ENCODE data around the gene EPDR1.

DNA sequence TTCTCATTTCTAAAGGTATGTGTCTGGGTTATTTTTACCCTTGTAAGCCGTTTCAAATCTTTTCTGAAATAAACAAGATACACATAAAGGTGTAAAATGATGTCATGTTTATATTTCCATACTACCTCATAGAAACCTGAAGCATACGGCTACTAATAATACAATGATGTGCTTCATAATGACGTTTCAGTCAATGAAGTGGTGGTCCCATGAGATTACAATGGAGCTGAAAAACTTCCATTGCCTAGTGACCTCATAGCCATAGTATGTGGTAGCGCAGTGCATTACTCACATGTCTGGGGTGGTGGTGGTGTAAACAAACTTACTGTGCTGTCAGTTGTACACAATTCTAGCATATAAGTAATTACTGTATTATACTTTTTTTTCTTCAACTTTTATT lies 24.9 kb downstream of the EPDR1 start:
- TF ChIP-seq POLR2A (IDR thresholded peaks at IDR 0.05) (no peak), POLR2AphosphoS5 (IDR thresholded peaks at IDR 0.05) (no peak)
- TF ChIP-seq, protein P1, sequence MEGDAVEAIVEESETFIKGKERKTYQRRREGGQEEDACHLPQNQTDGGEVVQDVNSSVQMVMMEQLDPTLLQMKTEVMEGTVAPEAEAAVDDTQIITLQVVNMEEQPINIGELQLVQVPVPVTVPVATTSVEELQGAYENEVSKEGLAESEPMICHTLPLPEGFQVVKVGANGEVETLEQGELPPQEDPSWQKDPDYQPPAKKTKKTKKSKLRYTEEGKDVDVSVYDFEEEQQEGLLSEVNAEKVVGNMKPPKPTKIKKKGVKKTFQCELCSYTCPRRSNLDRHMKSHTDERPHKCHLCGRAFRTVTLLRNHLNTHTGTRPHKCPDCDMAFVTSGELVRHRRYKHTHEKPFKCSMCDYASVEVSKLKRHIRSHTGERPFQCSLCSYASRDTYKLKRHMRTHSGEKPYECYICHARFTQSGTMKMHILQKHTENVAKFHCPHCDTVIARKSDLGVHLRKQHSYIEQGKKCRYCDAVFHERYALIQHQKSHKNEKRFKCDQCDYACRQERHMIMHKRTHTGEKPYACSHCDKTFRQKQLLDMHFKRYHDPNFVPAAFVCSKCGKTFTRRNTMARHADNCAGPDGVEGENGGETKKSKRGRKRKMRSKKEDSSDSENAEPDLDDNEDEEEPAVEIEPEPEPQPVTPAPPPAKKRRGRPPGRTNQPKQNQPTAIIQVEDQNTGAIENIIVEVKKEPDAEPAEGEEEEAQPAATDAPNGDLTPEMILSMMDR (IDR thresholded peaks at IDR 0.05), result no peak
